NCI-H187 treated with DMSO at 0.1 percent for 48 hours (cell line): ENCODE measurements around the gene TRANK1.
"Not testable (repeated sequence)": the region's sequence is repeated elsewhere in the genome, so short reads cannot be mapped to it uniquely, and the experiment has no call there.

Experiments used
- DNase-seq: peaks from one replicate; lab custom pipeline; 2025; lab: John Stamatoyannopoulos, UW

The TRANK1 gene

DNA sequence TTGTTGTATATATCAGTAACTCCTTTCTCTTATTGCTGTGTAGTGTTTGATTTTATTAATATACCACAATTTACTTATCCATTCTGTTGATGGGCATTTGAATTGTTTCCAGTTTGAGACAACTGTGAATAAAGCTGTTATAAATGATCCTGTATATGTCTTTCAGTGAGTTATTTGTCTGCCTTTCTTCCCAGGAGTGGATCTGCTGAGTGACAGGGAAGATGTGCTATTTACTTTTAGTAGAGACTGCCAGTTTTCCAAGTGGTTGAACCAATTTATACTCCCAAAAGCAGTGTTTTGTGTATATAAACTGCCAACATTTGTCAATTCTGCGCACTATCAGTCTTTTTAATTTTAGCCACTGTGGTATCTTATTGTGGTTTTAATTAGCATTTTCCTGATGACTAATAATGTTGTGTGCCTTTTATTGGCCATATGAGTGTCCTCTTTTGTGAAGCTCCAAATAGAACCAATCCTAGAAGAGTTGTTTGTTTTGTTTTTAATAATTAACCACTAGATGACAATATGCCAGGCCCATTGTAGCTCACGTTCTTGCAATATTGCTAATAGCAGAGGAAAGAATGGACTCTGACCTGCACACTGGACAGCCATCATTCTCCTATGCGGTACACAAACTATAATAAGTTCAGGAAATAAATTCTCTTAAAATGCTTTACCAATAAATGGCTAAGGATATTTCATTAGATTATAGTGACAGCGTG is 25.3 kb downstream of the TRANK1 start:
- no peak for DNase-seq

DNA sequence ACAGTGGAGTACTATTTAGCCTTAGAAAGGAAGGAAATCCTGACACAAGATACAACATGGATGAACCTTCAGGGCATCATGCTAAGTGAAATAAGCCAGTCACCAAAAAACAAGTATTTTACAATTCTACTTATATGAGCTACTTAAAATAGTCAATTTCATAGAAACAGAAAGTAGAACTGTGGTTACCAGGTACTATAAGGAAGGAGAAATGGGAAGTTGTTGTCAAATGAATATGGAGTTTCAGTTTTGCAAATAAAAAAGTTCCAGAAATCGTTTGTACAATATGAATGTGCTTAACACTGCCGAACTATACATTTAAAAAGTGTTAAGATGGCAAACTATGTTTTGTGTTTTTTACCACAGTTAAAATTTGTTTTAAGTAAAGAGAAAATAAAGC is 26.8 kb downstream of the TRANK1 start:
- DNase-seq, result no peak

GRCh38 chr3:36911990-36912804 is 32.7 kb downstream of the TRANK1 start:
- no peak for DNase-seq

DNA sequence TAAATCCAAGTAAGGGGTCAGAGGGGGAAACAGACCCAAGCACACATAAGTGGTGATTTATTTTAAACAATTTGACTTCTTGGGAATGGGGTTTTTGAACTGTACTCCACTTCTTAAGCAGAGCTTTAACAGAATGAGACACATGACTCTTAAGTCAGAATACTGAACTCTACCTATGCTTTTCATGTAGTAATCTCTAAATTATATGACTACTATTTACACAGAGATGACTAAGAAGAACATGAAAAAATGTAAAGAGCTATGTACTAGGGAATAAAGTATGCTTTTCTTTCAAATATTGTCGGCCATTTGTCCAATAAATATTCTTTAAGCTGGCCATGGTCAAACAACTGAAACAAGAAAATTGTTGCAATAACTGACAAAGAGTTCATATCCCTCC is 35.2 kb downstream of the TRANK1 start:
- DNase-seq, result no peak

DNA sequence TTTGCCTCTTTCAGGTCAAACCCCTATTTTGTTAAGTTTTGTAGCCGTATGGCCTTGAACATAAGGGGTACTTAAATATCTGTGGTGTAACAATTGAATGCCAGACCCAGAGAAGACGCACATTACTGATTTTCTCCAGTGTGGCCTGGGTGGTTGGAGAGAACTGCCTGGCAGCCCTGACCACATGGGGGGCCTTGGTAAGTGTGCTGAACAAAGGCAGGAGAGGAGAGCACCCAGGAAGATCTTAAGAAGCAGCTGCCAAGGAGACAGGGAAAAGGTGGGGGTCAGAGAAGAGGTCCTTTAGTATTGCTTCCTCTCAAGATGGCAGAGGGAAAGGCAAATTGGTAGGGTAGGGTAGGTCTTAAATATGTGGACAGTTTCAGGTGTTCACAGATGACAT is 35.7 kb downstream of the TRANK1 start:
- DNase-seq, result no peak

DNA sequence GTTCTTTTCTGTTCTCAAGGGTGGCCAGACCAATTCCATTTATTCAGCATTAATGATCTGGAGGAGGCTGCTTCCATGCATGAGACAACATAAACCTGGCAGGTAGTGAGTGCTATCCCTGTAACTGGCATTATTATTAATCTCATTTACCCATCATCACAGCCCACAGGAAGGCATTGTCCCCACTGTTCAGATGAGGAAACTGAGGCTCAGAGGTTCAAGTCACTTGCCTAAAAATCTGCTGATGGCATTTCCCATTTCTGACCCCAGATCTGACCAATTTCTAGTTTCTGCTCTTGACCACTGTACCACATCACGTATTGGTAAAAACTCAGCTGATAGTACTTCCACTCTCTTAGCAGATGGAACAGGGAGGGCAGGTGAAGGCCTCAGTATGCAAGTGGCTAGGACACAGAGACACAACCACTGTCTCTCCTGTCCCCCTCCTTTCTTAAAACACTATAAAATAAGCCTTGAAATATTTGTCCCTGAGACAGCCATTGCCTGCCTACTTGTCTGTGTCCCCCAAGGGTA is 36.1 kb downstream of the TRANK1 start:
- DNase-seq, result no peak

DNA sequence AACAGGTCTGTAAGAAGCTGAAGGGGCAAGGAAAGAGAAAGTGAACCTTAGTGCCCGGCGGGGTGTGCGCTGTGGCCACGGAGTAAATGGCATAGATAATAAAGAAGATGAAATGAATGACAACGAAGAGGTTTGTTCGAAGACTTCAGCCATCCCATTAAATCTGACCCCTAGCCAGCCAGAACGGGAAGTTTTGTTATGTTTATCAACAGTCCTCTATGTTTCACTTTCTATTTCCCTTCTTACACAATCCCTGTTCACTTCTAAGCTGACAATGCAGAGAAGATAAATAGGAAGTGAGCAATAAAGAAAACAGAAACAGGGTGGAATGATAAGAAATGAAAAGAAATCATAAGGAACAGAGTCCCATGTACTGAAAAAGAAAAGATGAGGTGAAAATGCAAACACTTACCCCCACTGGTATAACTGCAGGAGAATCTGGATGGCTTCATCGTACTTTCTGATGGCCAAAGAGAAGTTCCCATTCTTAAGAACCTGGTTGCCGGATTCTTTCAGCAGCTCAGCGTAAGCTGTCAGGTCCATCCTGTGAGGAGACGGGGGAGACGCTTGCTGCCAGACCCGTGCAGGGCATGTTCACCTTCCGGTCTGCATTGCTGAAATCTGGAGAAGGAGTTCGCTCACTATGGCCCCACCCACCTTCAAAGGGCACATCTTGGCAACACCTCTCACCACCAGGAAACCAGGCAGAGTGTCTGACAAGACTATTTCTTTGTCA is 36.8 kb downstream of the TRANK1 start:
- no peak for DNase-seq

GRCh38 chr3:36906504-36907149 is 38.2 kb downstream of the TRANK1 start:
- no peak for DNase-seq

- DNase-seq, result no peak
These were observed 39.3 kb downstream of the TRANK1 start for GRCh38 chr3:36905545-36905944.

DNA sequence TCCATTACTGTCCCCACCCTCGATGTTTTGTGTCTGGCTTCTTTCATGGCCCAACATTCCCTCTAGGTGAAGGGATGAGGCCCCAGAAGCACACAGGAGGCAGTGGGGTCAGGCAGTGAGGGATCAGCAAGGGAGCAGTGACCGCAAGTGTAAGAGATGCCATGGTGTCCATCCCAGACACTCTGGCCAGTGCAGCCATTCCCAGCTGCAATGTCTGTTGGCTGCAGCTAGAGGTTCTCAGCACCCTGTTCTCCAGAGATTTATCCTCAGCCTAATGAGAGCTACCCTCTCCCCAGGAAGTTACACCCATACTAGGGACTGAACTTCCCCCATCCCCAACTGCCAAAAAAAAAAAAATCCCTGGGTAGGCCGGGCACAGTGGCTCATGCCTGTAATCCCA is 40.2 kb downstream of the TRANK1 start:
- no peak for DNase-seq

DNA sequence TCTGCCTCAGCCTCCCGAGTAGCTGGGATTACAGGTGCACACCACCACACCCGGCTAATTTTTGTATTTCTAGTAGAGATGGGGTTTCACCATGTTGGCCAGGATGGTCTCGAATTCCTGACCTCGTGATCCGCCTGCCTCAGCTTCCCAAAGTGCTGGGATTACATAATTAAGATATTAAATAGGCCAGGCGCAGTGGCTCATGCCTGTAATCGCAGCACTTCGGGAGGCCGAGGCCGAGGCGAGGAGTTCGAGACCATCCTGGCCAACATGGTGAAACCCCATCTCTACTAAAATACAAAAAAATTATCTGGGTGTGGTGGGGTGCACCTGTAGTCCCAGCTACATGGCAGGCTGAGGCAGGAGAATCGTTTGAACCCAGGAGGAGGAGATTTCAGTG is 40.8 kb downstream of the TRANK1 start:
- DNase-seq, result not testable (repeated sequence)

- no peak for DNase-seq
These were observed 41.6 kb downstream of the TRANK1 start for GRCh38 chr3:36903119-36903882.

GRCh38 chr3:36901588-36901987 is 43.3 kb downstream of the TRANK1 start:
- no peak for DNase-seq

DNA sequence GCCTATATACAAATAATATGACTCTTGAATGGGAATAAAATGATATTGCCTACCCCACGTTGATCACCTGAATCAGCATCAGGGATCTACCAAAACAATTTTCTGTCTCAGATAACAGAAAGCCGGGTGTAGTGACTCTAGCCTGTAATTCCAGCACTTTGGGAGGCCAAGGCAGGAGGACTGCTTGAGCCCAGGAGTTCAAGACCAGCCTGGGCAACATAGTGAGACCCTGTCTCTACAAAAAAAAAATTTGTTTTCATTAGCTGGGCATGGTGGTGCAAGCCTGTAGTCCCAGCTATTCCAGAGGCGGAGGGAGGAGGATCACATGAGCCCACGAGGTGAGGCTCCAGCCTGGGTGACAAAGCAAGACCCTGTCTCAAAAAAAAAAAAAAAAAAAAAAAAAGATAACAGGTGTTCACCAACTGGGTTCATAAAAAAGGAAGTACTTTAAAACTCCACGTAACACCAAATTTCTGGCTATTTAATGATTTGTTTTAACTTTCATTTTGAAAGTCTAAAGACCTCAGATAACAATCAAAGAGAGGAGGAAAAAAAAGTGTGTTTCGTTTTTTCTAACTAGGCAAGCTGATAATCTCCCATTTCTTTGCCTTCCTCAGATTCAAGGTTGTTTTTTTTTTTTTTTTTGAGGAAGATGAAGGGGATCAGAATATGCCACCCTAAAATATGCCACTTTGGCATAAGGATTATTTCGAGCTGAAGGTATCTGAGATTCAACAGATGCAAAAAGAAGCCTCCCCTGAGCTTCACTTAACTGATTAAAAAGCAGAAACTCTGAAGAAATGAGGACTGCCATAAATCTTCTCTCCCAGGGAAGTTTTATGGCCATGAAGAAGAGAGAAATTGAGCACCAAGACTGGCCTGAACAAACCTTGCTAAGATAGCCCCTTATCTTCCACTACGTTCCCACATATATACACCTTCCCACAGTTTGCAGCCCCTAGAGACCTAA is 44.1 kb downstream of the TRANK1 start:
- no peak for DNase-seq

GRCh38 chr3:36895496-36896409 is 49.1 kb downstream of the TRANK1 start:
- no peak for DNase-seq

DNA sequence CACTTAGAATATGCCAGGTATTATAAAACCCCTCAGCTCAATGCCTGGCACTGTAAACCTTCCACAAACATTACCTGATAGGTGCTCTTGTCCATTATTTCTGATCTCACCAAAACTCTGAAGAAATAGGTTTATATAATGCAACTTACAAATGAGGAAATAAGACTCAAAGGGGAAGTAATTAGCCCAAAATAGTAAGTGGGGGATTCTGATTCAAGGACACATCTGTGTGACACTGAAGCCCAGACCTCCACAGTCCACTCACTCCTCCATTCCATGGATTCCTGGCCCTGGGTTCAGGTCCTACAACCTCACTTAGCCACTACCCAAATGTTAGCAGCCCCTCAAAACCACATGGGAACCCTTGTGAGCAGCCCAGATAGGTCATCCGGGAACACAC is 49.9 kb downstream of the TRANK1 start:
- DNase-seq, result no peak

DNA sequence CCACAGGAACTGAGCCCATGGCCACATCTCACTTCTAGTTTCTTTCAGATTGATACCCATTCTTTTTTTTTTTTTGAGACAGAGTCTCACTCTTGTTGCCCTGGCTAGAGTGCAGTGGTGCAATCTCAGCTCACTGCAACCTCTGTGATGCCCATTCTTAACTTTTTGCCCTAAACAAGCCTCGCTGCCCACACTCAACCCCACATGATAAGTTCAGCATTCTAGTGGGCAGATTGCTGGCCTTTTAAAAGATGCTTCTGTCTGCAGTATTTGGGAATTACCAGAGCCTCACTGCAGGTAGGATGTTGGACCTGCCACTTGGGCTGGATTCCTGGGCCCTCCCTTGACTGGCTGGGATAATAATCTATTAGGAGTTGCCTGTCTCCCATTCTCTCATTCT is 51.0 kb downstream of the TRANK1 start:
- no peak for DNase-seq

GRCh38 chr3:36893137-36893557 is 51.7 kb downstream of the TRANK1 start:
- no peak for DNase-seq
